SH-SY5Y (cell line): Measurements from ENCODE around the gene SLC44A4.

Experiments
- GATA2 ChIP-seq: IDR thresholded peaks from 2 replicates; pipeline ENCODE4 v1.6.1; 2011; ENCODE audit warnings: mild to moderate bottlenecking, low read depth, low read length
- GATA3 ChIP-seq: IDR thresholded peaks from 2 replicates; pipeline ENCODE4 v1.6.1; 2011; ENCODE audit warnings: low read depth, mild to moderate bottlenecking, low read length, moderate library complexity

- TF ChIP-seq GATA2 (no peak), GATA3 (no peak)
These were observed 575 bp downstream of the SLC44A4 start for GRCh38 chr6:31878222-31878621.
